Measurements from ENCODE around the gene CASR.

- TF ChIP-seq CTCF (IDR thresholded peaks at IDR 0.05): no peak
- TF ChIP-seq POLR2A (IDR thresholded peaks at IDR 0.05): no peak
Observed at GRCh38 chr3:122219242-122219872, 35.9 kb downstream of the CASR start.

All from ovary (tissue), 3 donors.